HepG2 (cell line): Measurements from ENCODE around the gene MFAP1. TPM values are rescaled to one million over a fixed set of nuclear protein-coding genes. Genes with fewer than 3 reads are reported as not detected.
A peak's percentile ranks its signal among the peaks of the same experiment; 100 is the strongest.

Source experiments
- CERS6 ChIP-seq: sonication (generic); formaldehyde crosslinking; IDR thresholded peaks from 2 replicates; pipeline ENCODE4 v1.5.0; 2020; ENCODE audit warnings: missing genetic modification reagents
- GABPA ChIP-seq, 2 experiments: IDR thresholded peaks; 2 replicates each; pipeline ENCODE4 v1.6.1; 2011 to 2016; ENCODE audit warnings: low read depth in 2 of 2, low read length in 1 of 2, missing biosample characterization in 1 of 2, missing genetic modification characterization in 1 of 2
- KDM5B ChIP-seq: sonication (generic); formaldehyde crosslinking; IDR thresholded peaks from 2 replicates; pipeline ENCODE4 v1.4.0; 2020; ENCODE audit warnings: missing genetic modification reagents, mild to moderate bottlenecking, borderline replicate concordance
- MLX ChIP-seq: IDR thresholded peaks from 2 replicates; pipeline ENCODE4 v1.6.1; 2016
- MYC ChIP-seq: sonication (generic); formaldehyde crosslinking; IDR thresholded peaks from 2 replicates; pipeline ENCODE4 v1.9.0; 2021; ENCODE audit warnings: missing genetic modification reagents, borderline replicate concordance
- POLR2AphosphoS2 ChIP-seq: IDR thresholded peaks from 2 replicates; pipeline ENCODE4 v1.6.1; 2011; ENCODE audit warnings: low read depth, low read length, improper control_type of control experiment
- SOX6 ChIP-seq, 2 experiments: fragments of 450-650 bp in 1 of 2; sonication (generic) in 1 of 2; formaldehyde crosslinking in 1 of 2; IDR thresholded peaks; 2 replicates each; pipeline versions ENCODE4 v1.4.0 to v1.6.1; 2017 to 2020; ENCODE audit warnings: antibody characterized with exemption in 1 of 2, mild to moderate bottlenecking in 1 of 2, missing genetic modification reagents in 1 of 2
- SP1 ChIP-seq, 2 experiments: fragments of 450-650 bp in 1 of 2; sonication (generic) in 1 of 2; formaldehyde crosslinking in 1 of 2; IDR thresholded peaks; 2 replicates each; pipeline versions ENCODE4 v1.4.0 to v1.6.1; 2016 to 2020; ENCODE audit warnings: missing genetic modification reagents in 1 of 2
- STAT5B ChIP-seq: sonication (generic); formaldehyde crosslinking; IDR thresholded peaks from 2 replicates; pipeline ENCODE4 v1.4.0; 2020; ENCODE audit warnings: missing genetic modification reagents
- WIZ ChIP-seq: sonication (generic); formaldehyde crosslinking; IDR thresholded peaks from 2 replicates; pipeline ENCODE4 v1.5.1; 2020; ENCODE audit warnings: mild to moderate bottlenecking, missing genetic modification reagents
- ZBTB40 ChIP-seq, 2 experiments: fragments of 450-650 bp in 1 of 2; sonication (generic) in 1 of 2; formaldehyde crosslinking in 1 of 2; IDR thresholded peaks; 2 replicates each; pipeline versions ENCODE4 v1.6.1 to v1.8.0; 2016 to 2022; ENCODE audit warnings: antibody characterized with exemption in 1 of 2, mild to moderate bottlenecking in 1 of 2, missing genetic modification reagents in 1 of 2
- ZBTB7A ChIP-seq: sonication (generic); formaldehyde crosslinking; IDR thresholded peaks from 2 replicates; pipeline ENCODE4 v1.8.0; 2022; ENCODE audit warnings: mild to moderate bottlenecking, missing genetic modification reagents
- ZNF292 ChIP-seq: sonication (generic); formaldehyde crosslinking; IDR thresholded peaks from 2 replicates; pipeline ENCODE4 v1.8.1; 2022; ENCODE audit warnings: mild to moderate bottlenecking, low read depth, missing genetic modification reagents, borderline replicate concordance
- ZNF326 ChIP-seq: sonication (generic); formaldehyde crosslinking; IDR thresholded peaks from 2 replicates; pipeline ENCODE4 v1.4.0; 2020; ENCODE audit warnings: missing genetic modification reagents, borderline replicate concordance
- ZNF550 ChIP-seq: sonication (generic); formaldehyde crosslinking; IDR thresholded peaks from 2 replicates; pipeline ENCODE4 v1.4.0; 2020; ENCODE audit warnings: mild to moderate bottlenecking, missing genetic modification reagents, borderline replicate concordance
- ZNF580 ChIP-seq: IDR thresholded peaks from 2 replicates; pipeline ENCODE4 v1.6.1; 2016; ENCODE audit warnings: low read depth, borderline replicate concordance
- polyA plus RNA-seq, 8 experiments: library from polyadenylated mRNA; depleted of rRNA in 3 of 8; stranded (reverse) in 7 of 8; unstranded in 1 of 8; fragments of >200 nt; fragmentation: Illumina TruSeq in 4 of 8; extraction: Trizol in 4 of 8; gene quantifications; 2 replicates each; pipeline versions ENCODE4 v1.2.1 to v1.2.3, GENCODE V29; 2011 to 2016; ENCODE audit warnings: low read depth in 4 of 8, missing spikeins in 1 of 8, mixed read lengths in 1 of 8; ENCODE audit not compliant: insufficient read depth in 1 of 8
- total RNA-seq, 5 experiments: library from RNA; depleted of rRNA; stranded (reverse); fragments of >200 nt; fragmentation: Illumina TruSeq; extraction: Trizol; gene quantifications; 2 replicates each; pipeline ENCODE4 v1.2.3, GENCODE V29; 2016; ENCODE audit warnings: low read depth in 1 of 5

The MFAP1 gene
- total and polyA plus RNA-seq, 2 of the 13 experiments (the other 11 are each of a cell fraction or from before 2014, with no cell fraction given), result 11.8 to 39.5 TPM

GRCh38 chr15:43800286-43801141 is 24.0 kb downstream of the MFAP1 start, which contains the start of gene HYPK (continued):
- TF ChIP-seq CERS6 (CRISPR knock-in tag) (no peak), WIZ (CRISPR knock-in tag) (no peak), MLX (CRISPR knock-in tag) (no peak), ZBTB7A (CRISPR knock-in tag) (peak; percentile 45; the same call in 1 of the 2 replicates), MYC (CRISPR knock-in tag) (peak; percentile 80), SOX6 (IDR thresholded peaks at IDR 0.05) (no peak), SOX6 (CRISPR knock-in tag; IDR thresholded peaks at IDR 0.05) (peak; percentile 30; the same call in 1 of the 2 replicates), SP1 (IDR thresholded peaks at IDR 0.05) (no peak), SP1 (CRISPR knock-in tag; IDR thresholded peaks at IDR 0.05) (peak; percentile 65), ZNF326 (0 out of 2 replicates have a peak, but pooled peaks have one; percentile 65), GABPA (IDR thresholded peaks at IDR 0.05; ENCODE audit: low read depth, low read length) (peak; percentile 83), GABPA (CRISPR knock-in tag; IDR thresholded peaks at IDR 0.05; ENCODE audit: low read depth) (peak; percentile 97), ZNF292 (no peak), STAT5B (CRISPR knock-in tag) (0 out of 2 replicates have a peak, but pooled peaks have one; percentile 21), POLR2AphosphoS2 (peak; percentile 84; the same call in 1 of the 2 replicates), ZBTB40 (IDR thresholded peaks at IDR 0.05) (peak; percentile 45), ZBTB40 (CRISPR knock-in tag; IDR thresholded peaks at IDR 0.05) (peak; percentile 72; the same call in 1 of the 2 replicates), ZNF550 (CRISPR knock-in tag) (no peak), KDM5B (CRISPR knock-in tag) (peak; percentile 66; the same call in 1 of the 2 replicates), ZNF580 (peak; percentile 68; the same call in 1 of the 2 replicates)
